ENCODE results near the gene ACTN2. TPM values are rescaled to one million over a fixed set of nuclear protein-coding genes. Genes with fewer than 3 reads are reported as not detected.

The ACTN2 gene
- total and polyA plus RNA-seq, 8 donors, result 0.37 to 17.4 (median 1.9) TPM; not detected in 1

- intact Hi-C loops (cut with DNase I; ENCODE audit: low total_unique reads), result no loop called here
- H3K4me1 ChIP-seq, result peaks cover 4 to 24% (median 16%) of the 10 kb centered on the region in 4 donors
- no peaks in the 10 kb centered on the region for H3K27me3 ChIP-seq
- H3K27ac ChIP-seq, result no peak overlapping the region
- peaks cover 17 to 87% (median 83%) of the 10 kb centered on the region in 4 donors for H3K36me3 ChIP-seq
- no peaks in the 10 kb centered on the region for H3K9me3 ChIP-seq
- TF ChIP-seq POLR2A (IDR thresholded peaks at IDR 0.05), result no peak
- TF ChIP-seq POLR2AphosphoS5 (IDR thresholded peaks at IDR 0.05), result no peak
- TF ChIP-seq CTCF (IDR thresholded peaks at IDR 0.05), result no peak
- TF ChIP-seq EP300 (IDR thresholded peaks at IDR 0.05), result no peak
- no peak overlapping the region for H3K4me3 ChIP-seq
- 61 to 70% (median 68%) methylated on average over 8 of the region's 8 CpGs for WGBS, 5 donors
- peak in 1 of 2 donors; percentile 13 for DNase-seq
These were observed 122.3 kb downstream of the ACTN2 start for GRCh38 chr1:236808564-236809130.

- intact Hi-C loops (cut with DNase I; ENCODE audit: low total_unique reads), result no loop called here
- Histone ChIP-seq H3K27ac (no peak overlapping the region), H3K27me3 (no peaks in the 10 kb centered on the region), H3K9me3 (no peaks in the 10 kb centered on the region), H3K36me3 (peaks cover 22 to 87% (median 83%) of the 10 kb centered on the region in 4 donors), H3K4me3 (no peak overlapping the region), H3K4me1 (peaks cover 4 to 22% (median 15%) of the 10 kb centered on the region in 4 donors)
- TF ChIP-seq CTCF (IDR thresholded peaks at IDR 0.05) (no peak), POLR2AphosphoS5 (IDR thresholded peaks at IDR 0.05) (no peak), EP300 (IDR thresholded peaks at IDR 0.05) (no peak), POLR2A (IDR thresholded peaks at IDR 0.05) (no peak)
- WGBS, 5 donors, result 60 to 71% (median 69%) methylated on average over 1 of the region's 1 CpG
- DNase-seq, result peak in 1 of 2 donors; percentile 11
These were observed 122.8 kb downstream of the ACTN2 start for GRCh38 chr1:236809148-236809547.

- no peak for DNase-seq
These were observed 123.7 kb downstream of the ACTN2 start for GRCh38 chr1:236810018-236810417.

GRCh38 chr1:236812334-236813030 is 126.2 kb downstream of the ACTN2 start:
- Histone ChIP-seq H3K9me3 (no peaks in the 10 kb centered on the region), H3K36me3 (peaks cover 38 to 99% (median 94%) of the 10 kb centered on the region in 4 donors), H3K4me3 (no peak overlapping the region), H3K4me1 (peaks cover 4 to 19% (median 14%) of the 10 kb centered on the region in 4 donors), H3K27ac (no peak overlapping the region), H3K27me3 (no peaks in the 10 kb centered on the region)
- TF ChIP-seq EP300 (IDR thresholded peaks at IDR 0.05) (no peak), CTCF (IDR thresholded peaks at IDR 0.05) (no peak), POLR2AphosphoS5 (IDR thresholded peaks at IDR 0.05) (no peak), POLR2A (IDR thresholded peaks at IDR 0.05) (no peak)
- no peak for DNase-seq
- intact Hi-C loops (cut with DNase I; ENCODE audit: low total_unique reads), result no loop called here
- WGBS, 5 donors, result 78 to 87% (median 84%) methylated on average over 5 of the region's 5 CpGs

More at GRCh38 chr1:236810018-236810417, 123.7 kb downstream of the ACTN2 start:
- 78 to 93% (median 88%) methylated on average over 3 of the region's 3 CpGs for WGBS, 5 donors
- intact Hi-C loops (cut with DNase I; ENCODE audit: low total_unique reads), result no loop called here
- Histone ChIP-seq H3K27ac (no peak overlapping the region), H3K36me3 (peaks cover 25 to 95% (median 90%) of the 10 kb centered on the region in 4 donors), H3K4me3 (no peak overlapping the region), H3K27me3 (no peaks in the 10 kb centered on the region), H3K4me1 (peaks cover 4 to 22% (median 15%) of the 10 kb centered on the region in 4 donors), H3K9me3 (no peaks in the 10 kb centered on the region)
- no peak for TF ChIP-seq POLR2AphosphoS5 (IDR thresholded peaks at IDR 0.05)
- no peak for TF ChIP-seq EP300 (IDR thresholded peaks at IDR 0.05)
- no peak for TF ChIP-seq CTCF (IDR thresholded peaks at IDR 0.05)
- no peak for TF ChIP-seq POLR2A (IDR thresholded peaks at IDR 0.05)

Other genes with a start within 250 kb of the ACTN2 start
- 100 to 1,000 TPM in 3 of 5 donors, 10 to 100 TPM in 2; 32.7 to 142 (median 104) TPM for gene LGALS8, start 162.5 kb upstream of the ACTN2 start, total RNA-seq
- 10 to 100 TPM; 17.9 to 23.7 (median 18.7) TPM for gene LGALS8, start 162.5 kb upstream of the ACTN2 start, polyA plus RNA-seq
- 10 to 100 TPM; 10.1 to 51.8 (median 25.6) TPM for gene HEATR1, start 82.0 kb upstream of the ACTN2 start, total RNA-seq
- 1 to 10 TPM; 2.4 to 3.8 (median 3.1) TPM for gene HEATR1, start 82.0 kb upstream of the ACTN2 start, polyA plus RNA-seq
- gene MTR, start 108.8 kb downstream of the ACTN2 start, total RNA-seq, result 10 to 100 TPM; 22.2 to 57.3 (median 27.2) TPM
- gene MTR, start 108.8 kb downstream of the ACTN2 start, polyA plus RNA-seq, result 1 to 10 TPM; 3.1 to 4.3 (median 3.7) TPM